Vagina (tissue), 2 donors: ENCODE results near the gene APLNR. TPM values are rescaled to one million over a fixed set of nuclear protein-coding genes. Genes with fewer than 3 reads are reported as not detected.

Experiments used
- DNase-seq, 2 donors: peaks; one replicate each; pipeline ENCODE4 v3.0.0-alpha.2; 2017; ENCODE audit errors: extremely low spot score in 2 of 2
- H3K27ac ChIP-seq: fragments of 200-600 bp; sonication (generic); one replicate; pipeline ENCODE4 v1.5.1; 2019
- H3K27me3 ChIP-seq: fragments of 200-600 bp; sonication (generic); one replicate; pipeline ENCODE4 v1.5.1; 2019
- H3K36me3 ChIP-seq, 2 donors: fragments of 200-600 bp; sonication (generic); one replicate each; pipeline ENCODE4 v1.5.1; 2017 to 2019
- H3K4me1 ChIP-seq: fragments of 200-600 bp; sonication (generic); one replicate; pipeline ENCODE4 v1.5.1; 2019
- H3K4me3 ChIP-seq, 2 donors: fragments of 200-600 bp; sonication (generic); 1 replicate in 1 of 2; 2 replicates in 1 of 2; pipeline ENCODE4 v1.5.1; 2016 to 2019
- H3K9me3 ChIP-seq: fragments of 200-600 bp; sonication (generic); one replicate; pipeline ENCODE4 v1.5.1; 2019
- POLR2A ChIP-seq, 2 donors: fragments of 450-650 bp; IDR thresholded peaks; one replicate each; pipeline ENCODE4 v1.6.1; 2017; ENCODE audit warnings: antibody characterized with exemption in 2 of 2, mild to moderate bottlenecking in 2 of 2, moderate library complexity in 2 of 2
- POLR2AphosphoS5 ChIP-seq, 2 donors: sonication (generic); formaldehyde crosslinking; IDR thresholded peaks; one replicate each; pipeline ENCODE4 v1.9.0; 2017; ENCODE audit warnings: antibody characterized with exemption in 2 of 2, mild to moderate bottlenecking in 2 of 2, low read depth in 1 of 2; ENCODE audit not compliant: insufficient read depth in 1 of 2
- intact Hi-C: fragments of 100-400 bp; cut with DNase I; formaldehyde crosslinking; loops from one replicate; pipeline ENCODE4 v1.15.1; 2023
- total RNA-seq: library from RNA; depleted of rRNA; stranded (reverse); fragments of >200 nt; gene quantifications from one replicate; pipeline ENCODE4 v1.2.3, GENCODE V29; 2016
- TF ChIP-seq, protein P1 (sequence below), 3 experiments: fragments of 450-650 bp in 2 of 3; fragments of 200-600 bp in 1 of 3; sonication (generic) in 1 of 3; IDR thresholded peaks; one replicate each; pipeline ENCODE4 v1.5.1; 2017 to 2019; ENCODE audit warnings: antibody characterized with exemption in 3 of 3, mild to moderate bottlenecking in 2 of 3, moderate library complexity in 2 of 3

Gene APLNR
- total RNA-seq, 1 donor from 2014 or later, result 2.9 TPM

DNA sequence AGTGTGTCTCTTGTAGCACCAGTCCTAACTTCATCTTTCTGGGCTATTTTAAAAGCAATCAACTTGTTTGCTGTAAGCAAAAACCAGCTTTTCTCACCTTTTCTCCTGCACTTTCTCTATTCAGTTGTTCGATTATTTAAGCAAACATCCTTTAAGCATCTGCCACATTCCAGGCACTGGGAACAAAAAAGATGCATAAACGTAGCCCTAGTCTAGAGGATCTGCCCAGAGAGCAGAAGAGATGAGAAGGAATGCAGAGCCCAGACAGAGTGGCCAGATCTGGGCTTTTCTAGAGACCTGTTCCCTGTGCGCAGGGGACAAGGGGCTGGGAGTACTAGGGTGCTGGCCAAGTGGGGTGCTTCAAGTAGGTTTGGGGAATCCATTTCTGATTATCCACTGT lies 8.4 kb downstream of the APLNR start:
- no peaks in the 10 kb centered on the region for H3K4me1 ChIP-seq
- no peaks in the 10 kb centered on the region for H3K9me3 ChIP-seq
- intact Hi-C loops, result no loop called here
- no peak overlapping the region for H3K27ac ChIP-seq
- TF ChIP-seq, protein P1, sequence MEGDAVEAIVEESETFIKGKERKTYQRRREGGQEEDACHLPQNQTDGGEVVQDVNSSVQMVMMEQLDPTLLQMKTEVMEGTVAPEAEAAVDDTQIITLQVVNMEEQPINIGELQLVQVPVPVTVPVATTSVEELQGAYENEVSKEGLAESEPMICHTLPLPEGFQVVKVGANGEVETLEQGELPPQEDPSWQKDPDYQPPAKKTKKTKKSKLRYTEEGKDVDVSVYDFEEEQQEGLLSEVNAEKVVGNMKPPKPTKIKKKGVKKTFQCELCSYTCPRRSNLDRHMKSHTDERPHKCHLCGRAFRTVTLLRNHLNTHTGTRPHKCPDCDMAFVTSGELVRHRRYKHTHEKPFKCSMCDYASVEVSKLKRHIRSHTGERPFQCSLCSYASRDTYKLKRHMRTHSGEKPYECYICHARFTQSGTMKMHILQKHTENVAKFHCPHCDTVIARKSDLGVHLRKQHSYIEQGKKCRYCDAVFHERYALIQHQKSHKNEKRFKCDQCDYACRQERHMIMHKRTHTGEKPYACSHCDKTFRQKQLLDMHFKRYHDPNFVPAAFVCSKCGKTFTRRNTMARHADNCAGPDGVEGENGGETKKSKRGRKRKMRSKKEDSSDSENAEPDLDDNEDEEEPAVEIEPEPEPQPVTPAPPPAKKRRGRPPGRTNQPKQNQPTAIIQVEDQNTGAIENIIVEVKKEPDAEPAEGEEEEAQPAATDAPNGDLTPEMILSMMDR (IDR thresholded peaks at IDR 0.05), result no peak
- TF ChIP-seq POLR2A (IDR thresholded peaks at IDR 0.05) (no peak), POLR2AphosphoS5 (IDR thresholded peaks at IDR 0.05; ENCODE audit: insufficient read depth in 1 of 2, low read depth in 1 of 2) (no peak)
- H3K36me3 ChIP-seq, result no peaks in the 10 kb centered on the region
- no peak overlapping the region for H3K4me3 ChIP-seq
- DNase-seq, result no peak
- no peaks in the 10 kb centered on the region for H3K27me3 ChIP-seq

DNA sequence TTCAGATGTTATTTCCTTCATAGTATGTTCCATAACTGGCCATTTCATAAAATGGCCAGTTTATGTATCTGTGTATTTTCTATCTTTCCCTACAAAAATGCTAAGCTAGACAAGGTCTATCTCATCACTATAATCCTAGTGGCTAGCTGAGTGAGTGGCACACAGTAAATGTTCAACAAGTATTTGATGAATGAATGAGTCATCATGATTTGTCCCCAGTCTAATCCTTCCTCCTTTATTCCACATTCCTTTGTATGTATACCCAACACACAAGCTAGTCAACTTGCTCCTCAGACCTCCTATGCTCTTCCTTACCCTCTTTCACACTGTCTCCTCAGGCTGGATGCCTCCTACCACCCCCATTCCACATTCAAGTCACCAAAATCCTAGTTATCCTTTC lies 12.5 kb downstream of the APLNR start:
- DNase-seq, result no peak
- intact Hi-C loops, result no loop called here
- no peaks in the 10 kb centered on the region for H3K9me3 ChIP-seq
- no peak for TF ChIP-seq POLR2AphosphoS5 (IDR thresholded peaks at IDR 0.05; ENCODE audit: insufficient read depth in 1 of 2, low read depth in 1 of 2)
- TF ChIP-seq, protein P1 (IDR thresholded peaks at IDR 0.05), result no peak
- no peak for TF ChIP-seq POLR2A (IDR thresholded peaks at IDR 0.05)
- no peak overlapping the region for H3K27ac ChIP-seq
- no peak overlapping the region for H3K4me3 ChIP-seq
- no peaks in the 10 kb centered on the region for H3K27me3 ChIP-seq
- no peaks in the 10 kb centered on the region for H3K4me1 ChIP-seq
- H3K36me3 ChIP-seq, result no peaks in the 10 kb centered on the region

DNA sequence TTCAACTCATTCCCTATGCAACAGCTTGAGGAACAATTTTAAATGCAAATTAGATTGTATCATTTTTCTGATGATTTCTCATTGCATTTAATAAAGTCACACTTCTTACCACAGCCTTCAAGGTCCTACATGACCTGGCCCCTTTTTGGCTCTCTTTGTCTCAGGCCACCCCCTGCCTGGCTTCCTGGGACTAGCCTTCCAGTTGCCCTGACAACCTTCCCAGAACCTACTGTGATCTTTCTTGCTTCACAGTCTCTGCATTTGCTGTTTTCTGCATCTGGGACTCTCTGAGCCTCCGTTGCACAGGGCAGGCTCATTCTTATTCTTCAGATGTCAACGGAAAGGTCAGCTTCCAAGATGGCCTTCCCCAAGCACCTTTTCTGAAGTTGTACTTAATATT lies 12.9 kb downstream of the APLNR start:
- H3K9me3 ChIP-seq, result no peaks in the 10 kb centered on the region
- H3K4me1 ChIP-seq, result no peaks in the 10 kb centered on the region
- no peaks in the 10 kb centered on the region for H3K36me3 ChIP-seq
- H3K4me3 ChIP-seq, result no peak overlapping the region
- no peak overlapping the region for H3K27ac ChIP-seq
- intact Hi-C loops, result no loop called here
- H3K27me3 ChIP-seq, result no peaks in the 10 kb centered on the region
- DNase-seq, result no peak
- TF ChIP-seq, protein P1 (IDR thresholded peaks at IDR 0.05), result no peak
- no peak for TF ChIP-seq POLR2AphosphoS5 (IDR thresholded peaks at IDR 0.05; ENCODE audit: insufficient read depth in 1 of 2, low read depth in 1 of 2)
- no peak for TF ChIP-seq POLR2A (IDR thresholded peaks at IDR 0.05)

DNA sequence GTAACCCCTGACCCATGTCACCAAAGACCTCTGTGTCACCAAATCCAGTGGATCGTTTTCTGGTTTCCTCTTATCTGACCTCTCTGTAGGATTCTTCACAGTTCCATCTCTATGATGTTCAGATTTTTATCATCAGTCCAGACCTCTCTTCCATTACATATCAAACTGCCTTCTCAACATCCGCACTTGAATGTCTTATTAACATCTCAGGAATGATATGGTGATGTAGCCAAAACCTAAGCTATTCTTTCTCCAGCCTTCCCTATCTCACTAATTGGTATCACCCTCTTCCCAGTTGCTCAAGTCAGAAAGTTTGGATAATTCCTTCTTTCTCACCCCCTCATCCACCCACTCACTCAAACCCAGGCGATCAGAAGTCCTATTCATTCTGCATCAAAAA lies 13.4 kb downstream of the APLNR start:
- H3K27me3 ChIP-seq, result no peaks in the 10 kb centered on the region

DNA sequence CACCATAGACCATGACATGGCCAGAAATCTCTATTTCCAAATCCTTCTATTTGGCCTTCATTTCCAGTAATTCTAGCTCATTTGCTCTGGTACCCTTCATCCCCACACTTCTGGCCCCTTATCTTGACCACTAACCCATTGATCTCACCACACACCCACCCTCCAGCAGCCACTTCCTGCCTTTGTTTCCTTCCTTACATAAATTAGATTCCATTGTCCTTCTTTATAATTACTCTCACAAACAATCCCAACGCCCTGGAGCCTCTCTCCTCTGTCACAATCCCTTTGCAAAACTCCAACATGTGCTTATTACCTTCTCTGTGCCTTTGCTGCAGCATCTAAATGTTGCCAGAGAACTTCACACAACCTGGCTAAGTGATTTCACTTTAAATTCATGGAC lies 14.8 kb downstream of the APLNR start:
- no peaks in the 10 kb centered on the region for H3K27me3 ChIP-seq
- no peaks in the 10 kb centered on the region for H3K36me3 ChIP-seq
- intact Hi-C loops, result no loop called here
- H3K4me1 ChIP-seq, result no peaks in the 10 kb centered on the region
- no peak overlapping the region for H3K27ac ChIP-seq
- no peaks in the 10 kb centered on the region for H3K9me3 ChIP-seq
- TF ChIP-seq, protein P1 (IDR thresholded peaks at IDR 0.05), result no peak
- TF ChIP-seq POLR2AphosphoS5 (IDR thresholded peaks at IDR 0.05; ENCODE audit: insufficient read depth in 1 of 2, low read depth in 1 of 2), result no peak
- no peak for TF ChIP-seq POLR2A (IDR thresholded peaks at IDR 0.05)
- no peak for DNase-seq
- H3K4me3 ChIP-seq, result no peak overlapping the region

More for the DNA sequence above, 13.4 kb downstream of the APLNR start:
- no peaks in the 10 kb centered on the region for H3K36me3 ChIP-seq
- no peaks in the 10 kb centered on the region for H3K9me3 ChIP-seq
- TF ChIP-seq POLR2AphosphoS5 (IDR thresholded peaks at IDR 0.05; ENCODE audit: insufficient read depth in 1 of 2, low read depth in 1 of 2), result no peak
- TF ChIP-seq, protein P1 (IDR thresholded peaks at IDR 0.05), result no peak
- TF ChIP-seq POLR2A (IDR thresholded peaks at IDR 0.05), result no peak
- no peak for DNase-seq
- H3K4me3 ChIP-seq, result no peak overlapping the region
- intact Hi-C loops, result no loop called here
- no peak overlapping the region for H3K27ac ChIP-seq
- H3K4me1 ChIP-seq, result no peaks in the 10 kb centered on the region
